Neural progenitor cell (in vitro differentiated cells): ENCODE results near the gene ERVK3-1. TPM values are rescaled to one million over a fixed set of nuclear protein-coding genes. Genes with fewer than 3 reads are reported as not detected.
A peak's percentile ranks its signal among the peaks of the same experiment; 100 is the strongest.

ENCODE experiments used
- DNase-seq: peaks from one replicate; pipeline ENCODE4 v3.0.0-alpha.2; 2016; ENCODE audit warnings: low spot score
- H2AFZ ChIP-seq: fragments of 200-600 bp; sonication (generic); replicated peaks from 2 replicates; pipeline ENCODE4 v1.6.1; 2016; ENCODE audit warnings: antibody characterized with exemption
- H3F3A ChIP-seq: fragments of 200-600 bp; sonication (generic); 2 replicates; pipeline ENCODE4 v1.6.1; 2016; ENCODE audit warnings: antibody characterized with exemption, low read depth
- H3K27ac ChIP-seq: fragments of 200-600 bp; sonication (generic); 2 replicates; pipeline ENCODE4 v1.5.1; 2016; ENCODE audit warnings: mild to moderate bottlenecking
- H3K27me3 ChIP-seq: fragments of 200-600 bp; sonication (generic); 2 replicates; pipeline ENCODE4 v1.6.1; 2016; ENCODE audit warnings: mild to moderate bottlenecking, moderate library complexity
- H3K36me3 ChIP-seq: fragments of 200-600 bp; sonication (generic); 2 replicates; pipeline ENCODE4 v1.5.1; 2016
- H3K4me1 ChIP-seq: fragments of 200-600 bp; sonication (generic); 2 replicates; pipeline ENCODE4 v1.6.1; 2016; ENCODE audit warnings: mixed run types
- H3K4me2 ChIP-seq: fragments of 200-600 bp; sonication (generic); 2 replicates; pipeline ENCODE4 v1.6.1; 2016
- H3K4me3 ChIP-seq: fragments of 200-600 bp; sonication (generic); 2 replicates; pipeline ENCODE4 v1.5.1; 2016
- H3K79me2 ChIP-seq: fragments of 200-600 bp; sonication (generic); 2 replicates; pipeline ENCODE4 v1.6.1; 2016; ENCODE audit warnings: low read depth
- H3K9ac ChIP-seq: fragments of 200-600 bp; sonication (generic); 2 replicates; pipeline ENCODE4 v1.6.1; 2016
- H3K9me3 ChIP-seq: fragments of 200-600 bp; sonication (generic); 2 replicates; pipeline ENCODE4 v1.5.1; 2016; ENCODE audit warnings: low read depth
- H4K20me1 ChIP-seq: fragments of 200-600 bp; sonication (generic); 2 replicates; pipeline ENCODE4 v1.6.1; 2016; ENCODE audit warnings: low read depth
- H3K27ac Mint-ChIP-seq: 3 replicates; pipeline ENCODE4 v1.8.0; 2021; ENCODE audit warnings: mixed read lengths
- H3K27me3 Mint-ChIP-seq: 2 replicates; pipeline ENCODE4 v1.8.0; 2022; ENCODE audit warnings: low read depth, mild to moderate bottlenecking, inconsistent platforms, moderate library complexity, mixed read lengths; ENCODE audit not compliant: insufficient read depth
- H3K36me3 Mint-ChIP-seq: 3 replicates; pipeline ENCODE4 v1.8.0; 2021; ENCODE audit warnings: mixed read lengths
- H3K4me1 Mint-ChIP-seq: 3 replicates; pipeline ENCODE4 v1.8.0; 2021; ENCODE audit warnings: mixed read lengths
- H3K4me3 Mint-ChIP-seq: 3 replicates; pipeline ENCODE4 v1.8.0; 2021; ENCODE audit warnings: mild to moderate bottlenecking, moderate library complexity, mixed read lengths
- H3K9me3 Mint-ChIP-seq: 3 replicates; pipeline ENCODE4 v1.8.0; 2020; ENCODE audit warnings: mixed read lengths
- CTCF ChIP-seq: fragments of 200-600 bp; sonication (generic); IDR thresholded peaks from 2 replicates; pipeline ENCODE4 v1.5.1; 2017; ENCODE audit warnings: antibody characterized with exemption, mild to moderate bottlenecking
- EZH2 ChIP-seq: fragments of 200-600 bp; sonication (generic); IDR thresholded peaks from 2 replicates; pipeline ENCODE4 v1.6.1; 2017; ENCODE audit warnings: antibody characterized with exemption, mild to moderate bottlenecking, moderate library complexity
- EZH2phosphoT487 ChIP-seq: fragments of 200-600 bp; sonication (generic); IDR thresholded peaks from 2 replicates; pipeline ENCODE4 v1.6.1; 2017; ENCODE audit warnings: antibody characterized with exemption
- total RNA-seq: library from RNA; depleted of rRNA; stranded (reverse); fragments of >200 nt; gene quantifications from 2 replicates; pipeline ENCODE4 v1.2.3, GENCODE V29; 2015; ENCODE audit warnings: low replicate concordance

The ERVK3-1 gene
- total RNA-seq, 1 donor from 2014 or later = 49.9 TPM

DNA sequence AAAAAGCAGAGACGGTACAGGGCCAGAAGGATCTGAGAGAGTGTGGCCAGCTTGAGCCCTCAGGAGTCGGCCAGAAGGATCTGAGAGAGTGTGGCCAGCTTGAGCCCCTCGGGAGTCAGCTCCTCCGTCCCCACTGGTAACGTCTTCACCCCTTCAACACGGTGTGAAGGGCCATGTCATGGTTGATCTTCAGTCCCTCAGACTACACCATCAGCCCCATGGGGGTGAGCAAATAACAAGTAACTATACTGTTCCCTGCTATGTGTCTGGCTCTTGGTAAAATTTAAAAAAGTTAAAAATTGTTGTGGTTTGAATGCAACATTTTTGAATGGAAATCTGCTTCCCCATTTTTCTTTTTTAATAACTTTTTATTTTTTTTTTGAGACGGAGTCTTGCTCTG, 28.0 kb upstream of the ERVK3-1 start:
- Histone ChIP-seq H3K4me1 (peaks cover 16% of the 10 kb centered on the region), H3K27me3 (no peaks in the 10 kb centered on the region), H3F3A (peaks cover 17% of the 10 kb centered on the region), H3K27ac (no peak overlapping the region), H3K9me3 (no peaks in the 10 kb centered on the region), H3K4me2 (peak overlapping the region; percentile 86), H3K4me3 (peak overlapping the region; percentile 81), H3K36me3 (peaks cover 14% of the 10 kb centered on the region), H3K9ac (no peak overlapping the region), H2AFZ (no peak overlapping the region), H4K20me1 (peaks cover 26% of the 10 kb centered on the region), H3K79me2 (peaks cover 54% of the 10 kb centered on the region)
- peaks cover 57% of the 10 kb centered on the region for H3K36me3 Mint-ChIP-seq
- peaks cover 9% of the 10 kb centered on the region for H3K27me3 Mint-ChIP-seq
- peaks cover 83% of the 10 kb centered on the region for H3K9me3 Mint-ChIP-seq
- no peak overlapping the region for H3K27ac Mint-ChIP-seq
- DNase-seq = no peak
- peak overlapping the region; percentile 96 for H3K4me3 Mint-ChIP-seq
- TF ChIP-seq EZH2phosphoT487 = no peak
- TF ChIP-seq EZH2 = no peak
- TF ChIP-seq CTCF = no peak
- peaks cover 3% of the 10 kb centered on the region for H3K4me1 Mint-ChIP-seq

GRCh38 chr19:58277748-58278540, 27.2 kb upstream of the ERVK3-1 start:
- H3K4me1 Mint-ChIP-seq = peaks cover 3% of the 10 kb centered on the region
- H3K4me2 ChIP-seq = peak overlapping the region; percentile 86
- peaks cover 17% of the 10 kb centered on the region for H3F3A ChIP-seq
- peaks cover 9% of the 10 kb centered on the region for H3K27me3 Mint-ChIP-seq
- H3K36me3 ChIP-seq = peaks cover 9% of the 10 kb centered on the region
- H3K4me3 Mint-ChIP-seq = peak overlapping the region; percentile 96
- H3K4me3 ChIP-seq = peak overlapping the region; percentile 81
- H3K36me3 Mint-ChIP-seq = peaks cover 57% of the 10 kb centered on the region
- H3K9me3 Mint-ChIP-seq = peaks cover 81% of the 10 kb centered on the region
- peaks cover 26% of the 10 kb centered on the region for H4K20me1 ChIP-seq
- peak overlapping the region; percentile 44 for H3K27ac ChIP-seq
- peak overlapping the region; percentile 95 for H3K27ac Mint-ChIP-seq
- H3K9ac ChIP-seq = peak overlapping the region; percentile 70
- H3K4me1 ChIP-seq = peaks cover 16% of the 10 kb centered on the region
- DNase-seq = no peak
- H3K27me3 ChIP-seq = no peaks in the 10 kb centered on the region
- peak overlapping the region; percentile 4 for H2AFZ ChIP-seq
- no peaks in the 10 kb centered on the region for H3K9me3 ChIP-seq
- peaks cover 61% of the 10 kb centered on the region for H3K79me2 ChIP-seq
- TF ChIP-seq EZH2phosphoT487 (no peak), EZH2 (no peak), CTCF (no peak)

DNA sequence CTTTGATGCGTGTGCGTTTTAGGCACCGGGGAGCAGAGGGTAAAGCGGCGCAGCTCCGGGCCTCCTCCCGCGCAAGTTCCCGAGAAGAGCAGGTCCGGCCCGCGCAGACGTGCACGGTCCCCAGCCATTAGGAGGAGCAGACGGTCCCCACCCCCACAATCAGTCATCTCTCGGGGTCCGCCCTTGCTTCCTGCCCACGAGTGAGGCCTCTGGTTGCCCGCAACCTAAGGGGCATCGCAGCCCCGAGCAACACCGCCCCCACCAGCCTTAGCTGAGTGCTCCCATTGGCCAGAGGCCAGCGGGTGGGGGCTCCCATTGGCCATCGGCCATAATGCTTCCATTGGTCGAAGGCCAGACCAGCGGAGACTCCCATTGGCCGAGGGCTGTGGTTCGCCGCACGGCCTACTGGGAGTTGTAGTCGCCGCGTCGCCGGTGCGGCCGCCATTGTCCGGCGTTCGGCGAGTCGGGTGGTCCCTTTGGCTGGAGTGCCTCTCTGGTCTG, 26.6 kb upstream of the ERVK3-1 start, which contains the start of gene ZNF8:
TSS of gene ZNF8 (plus strand) at position 415 of the 501 bp plus-strand sequence. CDS start 127 bp downstream, outside the sequence.
- Histone ChIP-seq H3K4me1 (peaks cover 16% of the 10 kb centered on the region), H3K27me3 (no peaks in the 10 kb centered on the region), H2AFZ (peak within 1 kb of the TSS; percentile 91), H4K20me1 (peaks cover 26% of the 10 kb centered on the region), H3K9me3 (no peaks in the 10 kb centered on the region), H3K79me2 (peaks cover 68% of the 10 kb centered on the region), H3K9ac (peak within 1 kb of the TSS; percentile 81), H3K4me2 (peak within 1 kb of the TSS; percentile 97), H3K4me3 (peak within 1 kb of the TSS; percentile 81), H3K36me3 (peaks cover 9% of the 10 kb centered on the region), H3F3A (peaks cover 17% of the 10 kb centered on the region), H3K27ac (peak within 1 kb of the TSS; percentile 74)
- peaks cover 3% of the 10 kb centered on the region for H3K4me1 Mint-ChIP-seq
- DNase-seq = peak; percentile 100
- H3K36me3 Mint-ChIP-seq = peaks cover 62% of the 10 kb centered on the region
- peaks cover 9% of the 10 kb centered on the region for H3K27me3 Mint-ChIP-seq
- peaks cover 79% of the 10 kb centered on the region for H3K9me3 Mint-ChIP-seq
- peak within 1 kb of the TSS; percentile 96 for H3K4me3 Mint-ChIP-seq
- H3K27ac Mint-ChIP-seq = peak within 1 kb of the TSS; percentile 95
- no peak for TF ChIP-seq EZH2phosphoT487
